ENCODE data around the gene NAA50.

- TF ChIP-seq CTCF (conservative IDR thresholded peaks at IDR 0.05; ENCODE audit: low read depth, low read length) (no peak), EZH2 (IDR thresholded peaks at IDR 0.05; ENCODE audit: low read length, unreplicated experiment) (no peak)
Measured at GRCh38 chr3:113697500-113698090, 48.5 kb downstream of the NAA50 start.
